ENCODE results near the gene NBPF15.
A peak's percentile ranks its signal among the peaks of the same experiment; 100 is the strongest.
"Not testable (repeated sequence)": the region's sequence is repeated elsewhere in the genome, so short reads cannot be mapped to it uniquely, and the experiment has no call there.

Gene NBPF15, protein sequence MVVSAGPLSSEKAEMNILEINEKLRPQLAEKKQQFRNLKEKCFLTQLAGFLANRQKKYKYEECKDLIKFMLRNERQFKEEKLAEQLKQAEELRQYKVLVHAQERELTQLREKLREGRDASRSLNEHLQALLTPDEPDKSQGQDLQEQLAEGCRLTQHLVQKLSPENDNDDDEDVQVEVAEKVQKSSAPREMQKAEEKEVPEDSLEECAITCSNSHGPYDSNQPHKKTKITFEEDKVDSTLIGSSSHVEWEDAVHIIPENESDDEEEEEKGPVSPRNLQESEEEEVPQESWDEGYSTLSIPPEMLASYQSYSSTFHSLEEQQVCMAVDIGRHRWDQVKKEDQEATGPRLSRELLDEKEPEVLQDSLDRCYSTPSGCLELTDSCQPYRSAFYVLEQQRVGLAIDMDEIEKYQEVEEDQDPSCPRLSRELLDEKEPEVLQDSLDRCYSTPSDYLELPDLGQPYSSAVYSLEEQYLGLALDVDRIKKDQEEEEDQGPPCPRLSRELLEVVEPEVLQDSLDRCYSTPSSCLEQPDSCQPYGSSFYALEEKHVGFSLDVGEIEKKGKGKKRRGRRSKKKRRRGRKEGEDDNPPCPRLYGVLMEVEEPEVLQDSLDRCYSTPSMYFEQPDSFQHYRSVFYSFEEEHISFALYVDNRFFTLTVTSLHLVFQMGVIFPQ

DNA sequence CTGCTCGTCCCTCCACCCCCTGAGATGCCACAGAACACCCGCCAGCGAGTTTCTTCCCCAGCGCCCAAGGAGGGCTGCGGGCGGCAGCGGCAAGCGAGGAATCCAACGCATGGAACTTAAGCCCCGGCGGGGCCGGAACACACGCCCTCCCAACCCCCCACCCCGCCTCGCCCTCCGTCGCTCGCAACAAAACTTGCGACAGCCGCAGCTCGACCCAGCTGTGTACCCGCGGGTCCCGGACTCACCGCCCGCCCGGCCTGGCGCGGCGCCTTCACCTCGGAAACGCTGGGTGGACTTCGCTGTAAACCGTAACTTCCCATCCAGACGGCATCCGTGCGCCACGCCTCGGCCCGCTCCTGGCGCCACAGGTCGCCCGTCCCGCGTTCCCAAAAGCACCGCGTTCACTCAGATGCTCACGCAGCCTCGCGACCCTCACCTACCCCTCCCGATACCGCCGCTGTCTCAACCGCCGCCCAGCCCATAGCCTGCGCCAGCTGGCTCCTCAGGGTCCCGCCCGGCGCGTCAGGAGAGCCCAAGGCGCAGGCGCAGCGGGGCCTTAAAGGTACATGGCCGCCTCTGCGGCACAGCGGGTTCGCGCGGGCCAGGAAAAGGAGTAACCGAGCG, at the start of gene NBPF15:
NBPF15 (minus strand) TSS at position 534 of the 624 bp plus-strand sequence. CDS start 21,666 bp downstream, outside the sequence.
- not testable (repeated sequence) for DNase-seq (ENCODE audit: low spot score)

DNA sequence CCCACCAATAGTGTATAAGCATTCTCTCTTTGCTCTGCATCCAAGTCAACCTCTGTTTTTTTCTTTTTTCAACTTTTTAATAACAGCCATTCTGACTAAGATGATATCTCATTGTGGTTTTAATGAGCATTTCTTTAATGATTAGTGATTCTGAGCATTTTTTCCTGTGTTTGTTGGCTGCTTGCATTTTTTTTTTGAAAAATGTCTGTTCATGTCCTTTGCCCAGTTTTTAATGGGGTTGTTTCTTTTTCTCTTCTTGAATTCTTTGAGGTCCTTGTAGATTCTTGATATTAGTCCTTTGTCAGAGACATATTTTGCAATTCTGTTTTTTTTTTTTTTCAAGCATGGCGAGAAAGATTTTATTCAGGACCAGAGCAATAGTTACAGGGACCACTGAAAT, 35.0 kb upstream of the NBPF15 start:
- DNase-seq (ENCODE audit: low spot score) = not testable (repeated sequence)

DNA sequence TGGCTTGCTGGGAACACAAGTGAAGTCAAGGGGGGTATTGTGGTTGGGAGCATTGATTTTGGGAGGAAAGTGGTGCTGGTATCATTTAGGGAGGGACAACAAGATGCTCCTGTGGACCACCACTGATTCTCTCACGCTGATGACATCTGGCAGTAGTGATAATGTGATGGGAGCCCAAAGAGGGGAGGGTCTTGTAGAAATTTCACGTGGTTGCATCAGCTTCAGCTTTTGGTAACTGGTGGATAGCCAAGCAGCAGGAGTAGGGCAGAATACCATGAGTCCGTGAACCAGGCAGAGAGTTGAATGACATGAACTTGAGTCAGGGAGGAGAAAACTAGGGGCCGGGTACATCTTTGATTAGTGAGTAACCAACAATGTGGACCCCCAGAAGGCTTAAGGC, 32.7 kb upstream of the NBPF15 start:
- not testable (repeated sequence) for DNase-seq (ENCODE audit: low spot score)

DNA sequence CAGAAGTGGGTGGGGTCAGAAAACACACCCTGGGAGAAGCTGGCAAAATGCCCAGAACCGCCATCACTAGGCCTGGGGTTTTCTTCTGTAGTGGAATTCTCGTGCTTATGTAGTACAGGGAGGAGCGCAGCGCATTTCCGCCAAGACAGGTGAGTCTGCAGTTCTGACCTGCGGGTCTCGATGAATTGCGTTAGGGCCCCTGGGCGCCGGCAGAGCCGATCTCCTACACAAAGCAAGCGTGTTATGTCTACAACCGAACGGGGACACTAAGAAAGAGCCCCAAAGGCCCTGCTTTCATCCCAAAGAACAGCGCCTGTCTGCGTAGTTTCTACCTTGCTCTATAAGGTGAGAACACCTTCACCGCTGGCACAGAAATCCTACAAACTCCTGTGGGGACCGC, 28.9 kb upstream of the NBPF15 start:
- DNase-seq (ENCODE audit: low spot score) = not testable (repeated sequence)

DNA sequence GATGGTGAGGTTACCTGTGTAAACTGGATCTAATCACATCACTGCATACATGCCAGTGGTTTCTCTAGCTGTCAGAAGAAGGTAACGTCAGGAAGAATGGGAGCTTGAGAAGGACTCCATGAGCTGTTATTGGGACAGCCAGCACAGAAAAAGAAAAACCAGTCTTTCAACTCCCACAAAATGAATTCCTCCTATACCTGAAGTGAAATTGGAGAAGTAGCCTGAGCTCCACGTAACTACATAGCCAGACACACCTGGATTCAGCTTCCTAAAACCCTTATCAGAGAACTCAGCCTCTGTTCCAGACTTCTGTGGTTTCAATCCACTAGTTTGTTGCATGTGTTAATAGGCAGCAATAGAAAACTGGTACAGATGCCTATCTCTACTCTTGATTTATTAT, 25.5 kb upstream of the NBPF15 start:
- DNase-seq (ENCODE audit: low spot score) = not testable (repeated sequence)

DNA sequence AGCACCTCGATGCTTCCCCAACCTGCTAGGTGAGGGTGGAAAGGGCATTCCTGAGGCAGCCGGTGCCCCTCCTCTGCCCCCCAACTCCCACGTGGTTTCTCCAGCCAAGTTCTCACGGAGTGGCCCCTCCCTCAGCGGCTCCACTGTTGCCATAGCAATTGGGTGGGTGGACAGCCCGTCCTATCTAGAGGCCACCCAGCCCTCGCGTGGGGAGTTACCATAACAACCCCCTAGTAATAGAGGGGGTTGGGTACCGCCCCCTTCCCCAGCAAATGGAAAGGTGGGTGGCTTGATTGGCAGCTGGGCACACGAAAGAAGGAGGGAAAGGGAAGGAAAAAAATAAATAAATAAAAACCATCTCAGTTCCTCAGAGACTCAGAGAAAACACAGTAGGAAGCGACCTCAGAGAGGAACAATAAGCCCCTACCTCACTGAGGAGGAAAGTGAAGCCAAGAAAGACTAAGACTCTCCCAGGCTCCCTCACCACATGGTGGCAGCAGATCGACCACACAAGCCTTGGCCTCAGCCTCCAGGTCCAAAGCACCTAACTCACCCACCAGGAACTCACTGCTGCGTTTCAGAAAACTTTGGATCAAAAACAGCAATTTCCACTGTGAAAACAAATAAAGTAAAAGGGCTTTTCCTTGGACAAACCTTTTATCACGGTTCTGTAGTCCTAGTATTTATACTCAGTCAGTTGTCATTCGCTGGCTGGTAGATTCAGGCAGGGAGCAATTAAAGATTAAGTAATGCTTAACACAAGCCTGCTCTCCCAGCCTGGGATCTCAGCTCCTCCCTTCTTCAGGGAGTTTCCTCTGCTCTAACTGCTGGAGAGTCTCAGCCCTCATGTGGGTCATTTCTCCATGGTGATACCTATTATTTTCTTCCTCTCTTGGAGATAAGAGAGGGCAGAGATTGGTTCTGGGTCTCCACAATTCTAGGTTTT, 23.9 kb upstream of the NBPF15 start:
- DNase-seq (ENCODE audit: low spot score) = not testable (repeated sequence)

- not testable (repeated sequence) for DNase-seq (ENCODE audit: low spot score)
Measured at GRCh38 chr1:144473897-144474296, 12.4 kb upstream of the NBPF15 start.

- not testable (repeated sequence) for DNase-seq (ENCODE audit: low spot score)
Measured at GRCh38 chr1:144471434-144471833, 10.0 kb upstream of the NBPF15 start.

DNA sequence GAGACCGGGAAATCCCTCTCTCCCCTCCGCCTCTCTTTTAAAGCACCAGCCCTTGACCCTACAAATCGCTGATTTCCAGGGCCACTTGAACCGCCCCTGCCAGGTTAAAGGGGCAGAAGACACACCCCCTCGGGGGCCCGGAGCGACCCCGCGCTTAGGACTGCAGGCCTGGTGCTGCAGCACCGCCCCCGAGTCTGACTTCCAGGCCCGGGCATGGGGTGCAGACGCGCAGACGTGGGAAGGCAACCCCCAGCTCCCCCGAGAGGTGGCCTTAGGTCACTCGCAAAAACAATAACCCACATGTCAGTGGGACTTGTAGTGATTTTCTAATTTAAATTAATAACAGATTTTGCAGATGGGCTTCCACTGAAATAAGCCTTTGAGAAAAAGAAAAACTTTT, 309 bp upstream of the NBPF15 start:
- DNase-seq (ENCODE audit: low spot score) = not testable (repeated sequence)

- not testable (repeated sequence) for DNase-seq (ENCODE audit: low spot score)
Measured at GRCh38 chr1:144460686-144461085, 783 bp downstream of the NBPF15 start.

DNA sequence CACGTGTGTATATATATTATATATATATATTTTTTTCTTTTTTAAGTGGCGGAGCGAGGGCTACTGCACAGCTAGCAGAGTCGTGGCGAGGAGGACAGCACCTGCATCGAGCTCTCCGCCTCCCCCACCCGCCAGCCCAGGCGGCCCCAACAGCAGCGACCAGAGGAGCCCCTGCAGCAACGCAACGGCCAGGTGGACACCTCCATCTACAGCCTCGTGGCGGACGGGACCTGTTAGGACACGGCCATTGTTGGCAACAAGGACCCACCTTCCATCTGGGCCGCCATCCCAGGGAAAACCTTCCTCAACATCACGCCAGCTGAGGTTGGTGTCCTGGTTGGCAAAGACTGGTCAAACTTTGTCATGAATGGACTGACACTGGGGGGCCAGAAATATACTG, 19.1 kb downstream of the NBPF15 start:
- DNase-seq (ENCODE audit: low spot score) = not testable (repeated sequence)

DNA sequence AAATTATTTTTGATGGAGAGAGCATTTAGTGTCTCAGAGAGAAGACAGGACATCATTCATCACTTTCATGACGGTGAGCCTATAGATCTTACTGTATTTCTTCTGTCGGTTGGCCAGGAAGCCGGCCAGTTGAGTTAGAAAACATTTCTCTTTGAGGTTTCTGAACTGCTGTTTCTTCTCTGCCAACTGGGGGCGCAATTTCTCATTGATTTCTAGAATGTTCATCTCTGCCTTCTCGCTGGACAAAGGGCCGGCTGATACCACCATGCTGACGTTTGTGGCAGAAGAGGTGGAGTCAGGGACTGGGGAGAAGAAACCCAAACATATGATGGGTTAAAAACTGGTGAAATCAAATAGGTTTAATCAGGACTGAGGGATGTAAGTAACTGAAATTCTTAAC, 21.7 kb downstream of the NBPF15 start:
- not testable (repeated sequence) for DNase-seq (ENCODE audit: low spot score)

DNA sequence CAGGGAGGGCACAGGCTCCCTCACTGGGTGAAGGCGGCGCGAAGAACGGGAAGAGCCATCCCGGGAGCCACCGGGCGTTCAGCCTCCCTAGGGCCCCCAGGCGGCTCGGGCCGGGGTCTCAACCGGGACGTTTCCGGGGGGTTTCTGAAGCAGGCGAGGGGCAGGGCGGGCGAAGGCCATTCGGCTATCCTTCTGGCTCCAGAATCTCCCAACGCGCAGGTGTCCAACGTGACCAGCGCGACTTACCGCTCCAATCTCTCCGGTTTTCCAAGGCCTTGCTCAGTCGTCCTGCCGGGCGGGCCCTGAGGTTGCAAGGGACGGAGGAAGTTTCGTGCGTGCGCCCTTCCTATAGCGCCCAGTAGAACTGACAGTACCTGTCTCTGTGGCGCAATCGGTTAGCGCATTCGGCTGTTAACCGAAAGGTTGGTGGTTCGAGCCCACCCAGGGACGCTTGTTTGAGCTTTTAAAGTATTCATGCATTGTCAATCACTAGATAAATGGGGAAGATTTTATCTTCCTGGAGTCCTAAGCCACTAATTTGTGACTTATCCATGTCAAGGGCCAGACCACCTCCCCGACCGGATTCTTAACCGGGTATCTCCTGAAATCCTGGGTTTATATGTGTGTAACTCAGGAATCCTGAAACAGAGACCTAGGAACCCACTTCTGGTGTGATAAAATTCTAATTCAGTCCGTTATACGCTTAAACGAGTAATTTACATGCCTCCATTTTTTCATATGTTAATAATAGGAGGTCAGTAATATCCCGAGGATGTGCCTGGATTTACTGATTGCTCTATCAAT, 42.4 kb downstream of the NBPF15 start:
- DNase-seq (ENCODE audit: low spot score) = not testable (repeated sequence)

DNA sequence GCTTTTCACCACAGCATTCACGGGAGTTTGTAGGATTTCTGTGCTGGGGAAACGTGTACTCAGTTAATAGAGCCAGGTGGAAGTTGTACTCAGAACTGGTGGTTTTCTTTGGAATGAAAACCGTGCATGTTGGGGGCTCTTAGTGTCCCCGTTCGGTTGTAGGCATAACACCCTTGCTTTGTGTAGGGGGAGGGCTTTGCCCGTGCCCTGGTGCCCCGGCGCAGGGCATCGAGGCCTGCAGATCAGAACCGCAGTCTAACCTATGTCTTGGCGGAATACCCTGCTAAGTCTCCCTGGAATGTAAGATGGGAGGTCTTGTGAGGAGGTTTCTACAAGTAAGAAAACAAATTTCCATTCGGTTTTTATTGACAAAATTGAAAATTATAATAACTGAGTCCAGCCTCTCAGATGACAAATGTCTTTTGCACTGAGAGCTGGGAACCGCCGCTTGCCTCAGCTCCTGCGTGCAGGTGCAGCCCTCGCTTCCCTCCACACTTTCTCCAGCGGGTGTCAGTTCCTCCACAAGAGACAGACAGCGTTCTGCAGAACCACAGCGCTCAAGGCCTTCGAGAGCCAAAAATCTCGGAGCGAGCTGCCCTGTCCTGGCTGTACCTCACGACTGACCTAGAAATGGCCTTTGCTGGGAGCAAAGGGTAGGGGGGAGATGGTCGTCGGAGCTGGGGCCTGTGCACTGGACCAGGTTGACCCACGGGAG, 47.9 kb downstream of the NBPF15 start:
- DNase-seq (ENCODE audit: low spot score) = not testable (repeated sequence)

- DNase-seq (ENCODE audit: low spot score) = peak; percentile 78
Measured at GRCh38 chr1:144412491-144413403, 48.7 kb downstream of the NBPF15 start.

DNA sequence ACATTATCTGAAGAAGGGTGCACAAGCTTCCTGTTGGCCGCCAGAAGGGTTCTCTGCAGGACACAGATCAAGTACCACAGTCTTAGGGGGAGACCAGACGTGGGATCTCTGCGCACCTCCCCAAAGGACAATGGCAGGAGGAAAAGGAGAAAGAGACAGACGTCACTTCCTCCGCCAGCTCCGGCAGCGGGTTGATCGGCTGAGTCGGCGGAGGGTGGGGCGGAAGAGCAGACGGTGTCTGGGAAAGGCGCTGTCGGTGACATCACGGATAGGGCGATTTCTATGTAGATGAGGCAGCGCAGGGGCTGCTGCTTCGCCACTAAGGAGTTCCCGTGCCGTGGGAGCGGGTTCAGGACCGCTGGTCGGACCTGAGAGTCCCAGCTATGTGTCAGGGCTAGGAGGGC, 49.4 kb downstream of the NBPF15 start:
- not testable (repeated sequence) for DNase-seq (ENCODE audit: low spot score)

- not testable (repeated sequence) for DNase-seq (ENCODE audit: low spot score)
Measured at GRCh38 chr1:144402807-144403206, 58.7 kb downstream of the NBPF15 start.

DNA sequence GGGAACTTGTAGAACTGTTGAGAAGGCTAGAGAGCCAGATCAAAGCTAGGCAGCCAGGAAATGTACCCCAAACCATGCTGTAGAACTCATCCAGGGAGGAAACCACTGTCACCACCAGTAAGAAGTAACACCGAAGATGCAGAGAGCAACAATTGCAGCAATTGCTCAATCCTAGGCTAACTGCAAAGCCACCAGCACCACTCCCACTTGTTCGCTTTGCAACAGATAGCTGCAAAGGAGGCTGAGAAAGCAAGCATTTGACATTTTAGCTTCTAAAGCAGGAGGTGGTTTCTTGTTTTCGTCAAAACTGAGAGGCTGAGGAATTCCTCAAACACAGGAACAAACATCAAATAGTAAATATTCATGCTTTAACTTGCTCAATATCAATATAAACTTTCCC, 89.8 kb downstream of the NBPF15 start:
- DNase-seq (ENCODE audit: low spot score) = not testable (repeated sequence)

Data from germinal center (tissue), 1 donor.